Measurements from ENCODE around the gene MASTL. TPM values are rescaled to one million over a fixed set of nuclear protein-coding genes. Genes with fewer than 3 reads are reported as not detected.

The MASTL gene
- total and polyA plus RNA-seq, 7 experiments from 2014 or later = 2.6 to 29.0 (median 9.4) TPM

DNA sequence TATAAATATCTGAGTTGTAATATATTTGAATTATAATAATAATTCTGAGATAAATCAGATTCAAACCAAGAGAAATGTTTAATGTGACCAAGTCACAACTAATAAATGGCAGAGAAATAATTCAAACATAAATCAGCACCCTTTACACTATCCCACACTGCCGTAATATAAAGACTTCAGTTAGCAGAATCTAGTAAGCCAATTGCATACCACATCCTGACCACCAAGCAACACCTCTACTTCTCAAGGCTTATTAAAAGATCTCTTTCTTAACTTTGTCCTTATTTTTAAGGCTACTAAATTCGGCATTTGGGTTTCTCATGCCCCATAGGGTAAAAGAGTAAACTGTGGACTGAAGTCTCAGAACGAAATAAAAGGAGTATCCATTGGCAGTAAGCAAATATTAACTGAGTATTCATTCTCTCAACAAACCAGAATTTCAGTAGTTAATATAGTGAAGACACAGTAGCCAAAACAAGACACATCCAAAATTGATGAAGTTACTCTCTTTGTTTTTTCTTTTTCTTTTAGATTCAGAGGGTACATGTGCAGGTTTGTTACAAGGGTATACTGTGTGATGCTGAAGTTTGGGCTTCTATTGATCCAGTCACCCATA lies 70.6 kb downstream of the MASTL start:
- H3K27me3 Mint-ChIP-seq = no peaks in the 10 kb centered on the region
- intact Hi-C loops (cut with micrococcal nuclease) = loop anchor here in 1 of 2 donors (2.0 kb wide), 2 partner anchors 17 to 27 kb away; no protein-coding TSS in a partner anchor
- no peak for DNase-seq
- peaks cover 0 to 11% (median 1%) of the 10 kb centered on the region in 5 donors for H3K36me3 Mint-ChIP-seq
- Histone ChIP-seq H3K4me1 (ENCODE audit: control insufficient read depth in 2 of 2, insufficient read depth in 2 of 2, low read length in 2 of 2) (peaks cover 0 to 36% of the 10 kb centered on the region in 2 donors), H3K9me3 (ENCODE audit: control insufficient read depth in 2 of 3, low read length in 3 of 3) (no peaks in the 10 kb centered on the region), H3K4me3 (ENCODE audit: low read length) (no peak overlapping the region), H3K27me3 (ENCODE audit: control insufficient read depth in 2 of 2, insufficient read depth in 2 of 2, low read length in 2 of 2) (no peaks in the 10 kb centered on the region), H3K27ac (ENCODE audit: low read depth, low read length) (peak overlapping the region; percentile 29), H3K36me3 (ENCODE audit: control insufficient read depth in 2 of 3, insufficient read depth in 3 of 3, low read length in 3 of 3) (peaks cover 0 to 22% (median 16%) of the 10 kb centered on the region in 3 experiments)
- peak overlapping the region; percentile 3 to 80 (median 50) for H3K27ac Mint-ChIP-seq
- peaks cover 8 to 20% (median 11%) of the 10 kb centered on the region in 7 donors for H3K4me1 Mint-ChIP-seq
- peak; percentile 73 for ATAC-seq
- CTCF ChIA-PET = interaction anchor here (2.5 to 3.8 kb wide), 3 partner anchors 60 to 134 kb away, joined by 9 to 27 read pairs (median 16); no protein-coding TSS in a partner anchor
- POLR2A ChIA-PET = no interaction called here
- peak overlapping the region in 1 of 10 donors; percentile 37 for H3K4me3 Mint-ChIP-seq
- no peaks in the 10 kb centered on the region for H3K9me3 Mint-ChIP-seq

DNA sequence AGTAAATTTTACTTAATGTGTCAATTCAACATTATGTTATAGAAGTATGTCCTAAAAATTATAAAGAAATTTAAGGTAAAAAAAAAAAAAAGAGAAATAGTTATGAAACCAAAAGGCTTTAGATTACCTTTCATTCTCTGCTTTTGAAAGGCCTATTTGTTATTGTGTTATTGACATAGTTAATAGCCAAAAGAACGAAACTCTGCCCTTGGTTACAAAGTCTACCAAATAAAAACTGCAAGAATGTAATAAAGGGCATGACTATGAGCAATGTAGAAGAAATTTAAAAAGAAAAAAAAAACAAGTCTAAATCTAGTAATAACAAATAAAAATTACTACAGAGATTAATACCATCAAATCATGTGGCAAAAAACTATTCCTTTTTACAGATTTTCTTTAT lies 74.9 kb downstream of the MASTL start:
- DNase-seq = no peak
- H3K9me3 Mint-ChIP-seq = no peaks in the 10 kb centered on the region
- Histone ChIP-seq H3K27ac (ENCODE audit: low read depth, low read length) (no peak overlapping the region), H3K4me3 (ENCODE audit: low read length) (no peak overlapping the region), H3K36me3 (ENCODE audit: control insufficient read depth in 2 of 3, insufficient read depth in 3 of 3, low read length in 3 of 3) (peaks cover 0 to 13% (median 6%) of the 10 kb centered on the region in 3 experiments), H3K27me3 (ENCODE audit: control insufficient read depth in 2 of 2, insufficient read depth in 2 of 2, low read length in 2 of 2) (no peaks in the 10 kb centered on the region), H3K9me3 (ENCODE audit: control insufficient read depth in 2 of 3, low read length in 3 of 3) (no peaks in the 10 kb centered on the region), H3K4me1 (ENCODE audit: control insufficient read depth in 2 of 2, insufficient read depth in 2 of 2, low read length in 2 of 2) (peaks cover 0 to 22% of the 10 kb centered on the region in 2 donors)
- H3K27ac Mint-ChIP-seq = no peak overlapping the region
- intact Hi-C loops (cut with micrococcal nuclease) = no loop called here
- no peak overlapping the region for H3K4me3 Mint-ChIP-seq
- CTCF ChIA-PET = no interaction called here
- H3K36me3 Mint-ChIP-seq = peaks cover 0 to 13% (median 8%) of the 10 kb centered on the region in 5 donors
- H3K27me3 Mint-ChIP-seq = no peaks in the 10 kb centered on the region
- H3K4me1 Mint-ChIP-seq = peaks cover 8 to 14% (median 11%) of the 10 kb centered on the region in 7 donors
- ATAC-seq = no peak
- POLR2A ChIA-PET = no interaction called here

DNA sequence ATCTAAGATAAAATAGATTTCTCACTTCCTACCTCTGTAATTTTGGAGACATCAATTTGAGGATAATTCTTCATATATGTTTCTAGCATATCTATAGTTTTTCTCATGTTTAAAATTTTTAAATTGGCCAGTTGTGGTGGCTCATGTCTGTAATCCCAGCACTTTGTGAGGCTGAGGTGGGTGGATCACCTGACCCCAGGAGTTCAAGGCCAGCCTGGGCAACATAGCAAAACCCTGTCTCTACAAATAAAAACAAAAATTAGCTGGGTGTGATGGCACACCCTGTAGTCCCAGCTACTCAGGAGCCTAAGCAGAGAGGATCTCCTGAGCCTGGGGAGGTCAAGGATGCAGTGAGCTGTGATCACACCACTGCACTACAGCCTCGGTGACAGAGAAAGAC lies 80.6 kb downstream of the MASTL start:
- DNase-seq = no peak
- ChIA-PET POLR2A (interaction anchor here (0.6 to 1.3 kb wide), 2 partner anchors 81 to 352 kb away, joined by 4 to 6 read pairs; partner anchors contain the start of gene YME1L1), CTCF (interaction anchor here (1.1 to 1.3 kb wide), 4 partner anchors 12 to 125 kb away, joined by 4 to 13 read pairs (median 7); no protein-coding TSS in a partner anchor)
- Mint-ChIP-seq H3K27me3 (no peaks in the 10 kb centered on the region), H3K36me3 (peaks cover 0 to 10% (median 7%) of the 10 kb centered on the region in 5 donors), H3K9me3 (no peaks in the 10 kb centered on the region), H3K27ac (no peak overlapping the region), H3K4me3 (no peak overlapping the region), H3K4me1 (peaks cover 0 to 23% (median 16%) of the 10 kb centered on the region in 7 donors)
- Histone ChIP-seq H3K27me3 (ENCODE audit: control insufficient read depth in 2 of 2, insufficient read depth in 2 of 2, low read length in 2 of 2) (no peaks in the 10 kb centered on the region), H3K4me3 (ENCODE audit: low read length) (no peak overlapping the region), H3K36me3 (ENCODE audit: control insufficient read depth in 2 of 3, insufficient read depth in 3 of 3, low read length in 3 of 3) (peaks cover 0 to 15% (median 0%) of the 10 kb centered on the region in 3 experiments), H3K4me1 (ENCODE audit: control insufficient read depth in 2 of 2, insufficient read depth in 2 of 2, low read length in 2 of 2) (peaks cover 0 to 11% of the 10 kb centered on the region in 2 donors), H3K9me3 (ENCODE audit: control insufficient read depth in 2 of 3, low read length in 3 of 3) (no peaks in the 10 kb centered on the region), H3K27ac (ENCODE audit: low read depth, low read length) (no peak overlapping the region)
- ATAC-seq = no peak
- intact Hi-C loops (cut with micrococcal nuclease) = no loop called here

Other genes with a start within 250 kb of the MASTL start
- 10 to 100 TPM in 2 of 5 experiments, 1 to 10 TPM in 3; 6.4 to 14.2 (median 8.9) TPM for gene ANKRD26, start 54.9 kb upstream of the MASTL start, total RNA-seq
- gene ANKRD26, start 54.9 kb upstream of the MASTL start, polyA plus RNA-seq = 1 to 10 TPM; 2.9 to 3.9 TPM
- 100 to 1,000 TPM in 3 of 5 experiments, 10 to 100 TPM in 2; 87.7 to 130 (median 113) TPM for gene YME1L1, start 968 bp upstream of the MASTL start, total RNA-seq
- gene YME1L1, start 968 bp upstream of the MASTL start, polyA plus RNA-seq = 100 to 1,000 TPM; 111 to 112 TPM
- 10 to 100 TPM; 15.0 to 22.2 (median 20.1) TPM for gene ACBD5, start 85.4 kb downstream of the MASTL start, total RNA-seq
- 1 to 10 TPM; 6.9 to 7.5 TPM for gene ACBD5, start 85.4 kb downstream of the MASTL start, polyA plus RNA-seq